GM12864 (cell line): ENCODE measurements around the gene TMTC2.

Experiments
- DNase-seq: peaks from one replicate; pipeline ENCODE4 v3.0.0-alpha.2; 2011; ENCODE audit warnings: low read depth
- H3K4me3 ChIP-seq: 2 replicates; pipeline ENCODE4 v1.5.1; 2011; ENCODE audit warnings: mild to moderate bottlenecking, low read depth, low read length, control low read depth
- TF ChIP-seq, protein P1 (sequence below): IDR thresholded peaks from 2 replicates; pipeline ENCODE4 v1.5.1; 2011; ENCODE audit warnings: low read depth, mild to moderate bottlenecking, moderate library complexity, low read length, control low read depth, inconsistent platforms; ENCODE audit errors: missing control alignments

Gene TMTC2

DNA sequence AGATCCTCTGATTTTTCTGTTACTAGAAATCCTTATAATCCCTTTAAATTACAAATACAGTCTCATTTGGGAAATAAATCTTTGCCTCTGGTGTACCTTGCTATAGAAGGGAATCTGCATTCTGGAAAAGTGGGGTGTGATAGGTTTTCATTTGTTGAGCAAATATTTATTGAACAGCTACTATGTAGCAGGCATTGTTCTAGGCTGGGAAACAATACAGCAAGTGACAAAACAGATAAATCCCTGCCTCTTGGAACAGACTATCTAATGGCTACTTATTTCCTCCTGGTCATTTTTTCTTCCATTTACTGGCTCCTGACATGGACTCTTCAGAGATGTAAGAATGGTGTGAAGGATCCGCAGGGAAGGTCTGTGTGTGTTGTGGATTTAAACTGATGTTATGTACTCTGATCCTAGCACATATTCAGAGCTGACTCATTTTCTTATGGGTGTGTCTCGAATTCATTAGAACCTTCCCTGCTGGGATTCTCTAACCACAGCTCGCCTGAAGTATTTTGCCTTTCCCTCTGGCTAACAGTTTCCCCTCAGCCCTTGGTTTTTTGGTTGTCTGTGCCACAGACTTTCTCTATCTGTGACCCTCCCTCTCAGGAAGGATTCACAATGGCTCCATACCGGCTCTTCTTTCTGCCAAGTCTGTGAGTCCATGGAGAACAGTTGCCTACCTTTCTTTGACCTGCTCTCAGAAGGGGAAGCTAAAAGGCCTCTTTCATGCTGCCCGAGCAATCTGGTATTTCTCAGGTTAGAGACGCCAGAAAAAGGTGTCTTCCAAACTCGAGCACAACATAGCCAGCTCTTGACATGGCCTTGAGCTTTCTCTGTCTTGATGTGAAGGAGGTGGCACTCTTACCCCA, 53.7 kb downstream of the TMTC2 start:
- TF ChIP-seq, protein P1, sequence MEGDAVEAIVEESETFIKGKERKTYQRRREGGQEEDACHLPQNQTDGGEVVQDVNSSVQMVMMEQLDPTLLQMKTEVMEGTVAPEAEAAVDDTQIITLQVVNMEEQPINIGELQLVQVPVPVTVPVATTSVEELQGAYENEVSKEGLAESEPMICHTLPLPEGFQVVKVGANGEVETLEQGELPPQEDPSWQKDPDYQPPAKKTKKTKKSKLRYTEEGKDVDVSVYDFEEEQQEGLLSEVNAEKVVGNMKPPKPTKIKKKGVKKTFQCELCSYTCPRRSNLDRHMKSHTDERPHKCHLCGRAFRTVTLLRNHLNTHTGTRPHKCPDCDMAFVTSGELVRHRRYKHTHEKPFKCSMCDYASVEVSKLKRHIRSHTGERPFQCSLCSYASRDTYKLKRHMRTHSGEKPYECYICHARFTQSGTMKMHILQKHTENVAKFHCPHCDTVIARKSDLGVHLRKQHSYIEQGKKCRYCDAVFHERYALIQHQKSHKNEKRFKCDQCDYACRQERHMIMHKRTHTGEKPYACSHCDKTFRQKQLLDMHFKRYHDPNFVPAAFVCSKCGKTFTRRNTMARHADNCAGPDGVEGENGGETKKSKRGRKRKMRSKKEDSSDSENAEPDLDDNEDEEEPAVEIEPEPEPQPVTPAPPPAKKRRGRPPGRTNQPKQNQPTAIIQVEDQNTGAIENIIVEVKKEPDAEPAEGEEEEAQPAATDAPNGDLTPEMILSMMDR = no peak
- DNase-seq = no peak
- H3K4me3 ChIP-seq = no peak overlapping the region

- DNase-seq = no peak
Observed at GRCh38 chr12:82745063-82745674, 58.5 kb downstream of the TMTC2 start.

DNA sequence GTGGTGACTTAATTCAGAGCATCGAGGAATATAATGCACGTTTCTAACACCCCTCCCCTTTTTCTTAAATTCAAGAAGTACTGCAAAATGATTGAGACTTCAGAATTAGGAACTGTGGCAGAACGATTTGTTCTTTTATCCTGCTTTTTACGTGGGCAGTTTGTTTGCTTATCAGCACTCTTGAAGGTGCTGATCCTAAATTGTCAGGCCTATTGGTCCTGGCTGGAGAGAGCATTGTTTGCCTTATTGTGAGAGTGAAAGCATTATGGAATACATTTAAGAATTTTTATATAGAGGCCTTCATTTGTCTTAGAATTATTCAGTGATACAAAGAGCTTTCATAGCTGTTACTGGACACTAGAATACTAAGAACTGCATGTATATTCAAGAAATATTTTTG, 59.1 kb downstream of the TMTC2 start:
- no peak overlapping the region for H3K4me3 ChIP-seq
- TF ChIP-seq, protein P1 = no peak

More at GRCh38 chr12:82745063-82745674, 58.5 kb downstream of the TMTC2 start:
- H3K4me3 ChIP-seq = no peak overlapping the region
- TF ChIP-seq, protein P1 = no peak

GRCh38 chr12:82746668-82747067, 60.0 kb downstream of the TMTC2 start:
- TF ChIP-seq, protein P1 = no peak
- H3K4me3 ChIP-seq = no peak overlapping the region
- no peak for DNase-seq

More for the DNA sequence above, 59.1 kb downstream of the TMTC2 start:
- no peak for DNase-seq

DNA sequence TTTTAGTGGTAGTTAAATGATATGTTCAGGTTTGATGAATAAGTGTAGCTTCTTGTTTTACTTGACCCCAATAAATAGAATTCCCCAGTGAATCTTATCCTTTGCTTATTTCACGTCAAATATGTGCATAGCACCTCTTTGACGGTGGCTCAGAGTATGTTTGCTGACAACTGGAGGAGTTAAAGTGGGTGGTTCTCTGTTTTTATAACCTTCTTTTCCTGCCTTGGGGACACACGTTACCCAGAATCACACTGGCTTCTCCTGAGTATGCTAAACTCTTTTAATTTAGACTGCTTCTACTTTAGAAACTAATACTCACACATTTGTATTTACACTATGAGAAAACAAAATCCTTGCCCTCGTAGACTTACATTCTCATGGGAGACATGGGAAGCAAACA, 62.3 kb downstream of the TMTC2 start:
- H3K4me3 ChIP-seq = no peak overlapping the region
- DNase-seq = no peak
- TF ChIP-seq, protein P1 = no peak

DNA sequence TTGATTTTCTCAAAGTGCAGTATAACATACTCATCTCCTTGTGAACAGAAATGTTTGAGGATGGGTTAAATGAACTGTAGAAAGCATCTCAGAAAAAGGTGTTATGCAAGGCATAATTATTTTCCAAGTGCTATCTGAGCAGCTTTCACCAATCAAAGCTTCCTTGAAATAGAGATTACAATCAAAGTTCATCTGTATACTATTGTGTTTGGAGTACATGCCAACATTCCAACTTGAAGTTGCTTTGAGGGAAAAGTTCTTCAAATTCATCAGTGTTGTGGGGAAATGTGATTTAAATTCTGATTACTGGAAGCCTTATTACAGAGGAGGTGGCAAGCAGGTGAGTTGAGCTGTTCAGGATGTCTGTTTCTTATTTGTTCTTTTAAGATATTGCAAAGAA, 68.2 kb downstream of the TMTC2 start:
- no peak for DNase-seq

More for the DNA sequence above, 68.2 kb downstream of the TMTC2 start:
- no peak overlapping the region for H3K4me3 ChIP-seq
- TF ChIP-seq, protein P1 = no peak
